Measurements from ENCODE around the gene THSD4.

THSD4 gene

GRCh38 chr15:71807125-71807629 lies 691.9 kb downstream of the THSD4 start:
- no peak for DNase-seq

- no peak for DNase-seq
Observed at GRCh38 chr15:71807691-71808091, 692.4 kb downstream of the THSD4 start.

- DNase-seq: no peak
Observed at GRCh38 chr15:71808311-71809020, 693.2 kb downstream of the THSD4 start.

- no peak for DNase-seq
Observed at GRCh38 chr15:71809346-71809745, 694.1 kb downstream of the THSD4 start.

GRCh38 chr15:71810256-71811035 lies 695.2 kb downstream of the THSD4 start, which contains the start of gene NR2E3:
TSS of gene NR2E3 (plus strand) at chr15:71810554. CDS start at chr15:71810744, 190 bp downstream.
- DNase-seq: no peak

DNA sequence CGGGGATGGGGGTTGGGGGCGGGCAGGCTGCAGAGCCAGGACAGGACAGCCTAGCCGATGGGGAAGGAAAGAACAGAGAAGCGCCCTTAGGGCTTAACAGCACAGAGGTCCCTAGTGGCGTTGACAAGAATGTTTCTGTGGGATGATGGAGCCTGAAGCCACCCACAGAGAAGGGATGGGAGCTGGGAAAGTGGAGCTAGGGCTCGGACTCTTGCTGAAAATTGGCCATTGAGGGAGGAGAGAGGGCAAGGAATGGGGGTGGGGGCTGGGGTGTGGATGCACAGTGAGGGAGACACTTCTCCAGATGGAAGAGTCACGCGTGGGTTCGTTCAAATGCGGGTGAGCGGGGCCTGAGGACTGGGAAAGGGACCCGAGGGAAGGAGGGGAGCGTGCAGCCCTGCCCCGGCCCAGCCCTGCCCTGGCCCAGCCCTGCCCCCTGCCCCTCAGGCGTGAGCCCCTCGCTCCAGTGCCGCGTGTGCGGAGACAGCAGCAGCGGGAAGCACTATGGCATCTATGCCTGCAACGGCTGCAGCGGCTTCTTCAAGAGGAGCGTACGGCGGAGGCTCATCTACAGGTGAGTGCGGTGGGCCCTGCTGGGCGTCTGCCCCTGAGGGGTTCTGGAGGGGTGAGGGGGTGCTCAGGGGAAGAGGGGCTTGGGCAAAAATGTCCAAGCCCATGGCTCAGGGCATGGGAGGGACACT lies 695.9 kb downstream of the THSD4 start:
- DNase-seq: no peak

GRCh38 chr15:71811752-71812735 lies 696.8 kb downstream of the THSD4 start:
- DNase-seq: no peak

DNA sequence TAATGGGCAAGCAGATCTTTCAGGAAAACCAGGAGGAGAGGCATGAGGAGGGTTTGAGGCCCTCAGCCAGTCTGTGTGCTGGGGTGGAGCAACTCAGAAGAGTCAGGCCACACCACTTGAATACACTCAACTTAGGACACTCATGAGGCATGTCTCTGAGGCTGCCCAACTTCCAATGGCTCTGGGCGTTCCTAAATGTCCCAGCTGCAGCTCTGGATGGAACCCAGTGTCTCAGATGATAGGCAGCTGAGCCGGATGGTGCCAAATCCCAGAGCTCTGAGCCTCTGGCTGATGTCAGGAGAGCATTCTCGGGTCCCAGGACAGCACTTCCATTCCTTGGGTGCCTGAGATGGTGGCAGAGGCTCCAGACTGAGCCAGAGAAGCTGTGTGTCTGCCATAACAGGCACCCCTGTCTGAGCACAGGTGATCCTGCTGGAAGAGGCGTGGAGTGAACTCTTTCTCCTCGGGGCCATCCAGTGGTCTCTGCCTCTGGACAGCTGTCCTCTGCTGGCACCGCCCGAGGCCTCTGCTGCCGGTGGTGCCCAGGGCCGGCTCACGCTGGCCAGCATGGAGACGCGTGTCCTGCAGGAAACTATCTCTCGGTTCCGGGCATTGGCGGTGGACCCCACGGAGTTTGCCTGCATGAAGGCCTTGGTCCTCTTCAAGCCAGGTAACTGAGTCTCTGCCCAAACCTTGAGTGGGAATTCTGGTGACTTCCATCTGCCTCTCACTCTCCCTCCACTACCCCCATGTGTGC lies 697.9 kb downstream of the THSD4 start:
- DNase-seq: no peak

DNA sequence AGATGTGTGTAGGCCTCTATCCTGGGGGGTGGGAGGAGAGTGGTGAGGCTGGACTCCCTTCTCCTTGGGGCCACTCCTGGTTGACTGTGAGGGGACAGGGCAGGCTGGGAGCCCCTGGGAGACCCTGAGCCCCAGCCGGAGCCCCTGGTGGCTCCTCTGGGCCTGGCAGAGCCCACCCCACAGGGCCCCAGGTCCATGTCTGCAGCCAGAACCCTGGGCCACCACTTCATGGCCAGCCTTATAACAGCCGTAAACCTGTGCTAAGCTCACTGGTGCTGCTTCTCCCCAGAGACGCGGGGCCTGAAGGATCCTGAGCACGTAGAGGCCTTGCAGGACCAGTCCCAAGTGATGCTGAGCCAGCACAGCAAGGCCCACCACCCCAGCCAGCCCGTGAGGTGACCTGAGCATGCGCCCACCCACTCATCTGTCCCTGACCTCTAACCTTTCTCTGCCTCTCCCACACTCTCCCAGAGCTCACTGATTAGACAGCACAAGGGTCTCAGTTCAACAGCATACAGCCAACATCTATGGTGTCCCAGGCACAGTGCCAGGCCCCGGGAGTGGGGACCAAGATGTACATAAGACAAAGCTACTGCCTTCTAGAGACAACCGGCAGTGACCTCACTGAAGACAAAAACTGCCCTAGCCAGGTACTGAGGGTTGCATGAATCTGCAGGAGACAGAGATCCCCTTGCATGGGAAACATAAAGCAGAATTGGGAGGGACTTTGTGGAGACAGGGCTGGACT lies 698.6 kb downstream of the THSD4 start:
- DNase-seq: no peak

DNA sequence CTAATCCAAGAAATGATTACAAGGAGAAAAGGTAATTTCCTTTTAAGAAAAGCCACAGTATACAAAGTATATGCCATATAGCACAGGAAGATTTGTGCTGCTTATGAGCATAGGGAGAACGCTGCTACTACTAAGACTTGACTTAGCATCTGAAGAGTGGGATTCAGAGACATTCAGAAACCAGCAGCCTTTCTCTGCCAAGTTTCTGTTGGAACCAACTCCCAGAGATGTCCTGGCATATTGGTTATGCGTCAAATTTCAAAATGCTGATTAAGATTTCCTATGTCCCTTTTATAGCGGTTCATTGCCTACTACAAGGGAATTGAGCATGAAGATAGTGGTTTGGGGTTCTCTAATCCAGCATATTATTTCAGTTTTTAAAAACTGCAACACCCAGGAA lies 700.0 kb downstream of the THSD4 start:
- no peak for DNase-seq

DNA sequence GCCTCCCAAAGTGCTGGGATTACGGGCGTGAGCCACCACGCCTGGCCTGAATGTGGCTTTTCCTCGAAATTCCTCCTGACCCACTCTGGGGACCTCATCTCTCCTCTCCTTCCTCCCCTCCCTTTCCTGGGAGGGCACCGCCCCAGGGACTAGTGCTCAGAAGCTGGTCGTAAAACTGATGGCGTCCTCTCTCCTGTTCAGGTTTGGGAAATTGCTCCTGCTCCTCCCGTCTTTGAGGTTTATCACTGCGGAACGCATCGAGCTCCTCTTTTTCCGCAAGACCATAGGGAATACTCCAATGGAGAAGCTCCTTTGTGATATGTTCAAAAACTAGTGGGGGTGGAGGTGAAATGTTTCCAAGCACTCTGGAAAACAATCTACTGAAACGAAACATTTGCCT lies 702.1 kb downstream of the THSD4 start:
- DNase-seq: no peak

- DNase-seq: no peak
Observed at GRCh38 chr15:71820127-71820526, 704.9 kb downstream of the THSD4 start.

DNA sequence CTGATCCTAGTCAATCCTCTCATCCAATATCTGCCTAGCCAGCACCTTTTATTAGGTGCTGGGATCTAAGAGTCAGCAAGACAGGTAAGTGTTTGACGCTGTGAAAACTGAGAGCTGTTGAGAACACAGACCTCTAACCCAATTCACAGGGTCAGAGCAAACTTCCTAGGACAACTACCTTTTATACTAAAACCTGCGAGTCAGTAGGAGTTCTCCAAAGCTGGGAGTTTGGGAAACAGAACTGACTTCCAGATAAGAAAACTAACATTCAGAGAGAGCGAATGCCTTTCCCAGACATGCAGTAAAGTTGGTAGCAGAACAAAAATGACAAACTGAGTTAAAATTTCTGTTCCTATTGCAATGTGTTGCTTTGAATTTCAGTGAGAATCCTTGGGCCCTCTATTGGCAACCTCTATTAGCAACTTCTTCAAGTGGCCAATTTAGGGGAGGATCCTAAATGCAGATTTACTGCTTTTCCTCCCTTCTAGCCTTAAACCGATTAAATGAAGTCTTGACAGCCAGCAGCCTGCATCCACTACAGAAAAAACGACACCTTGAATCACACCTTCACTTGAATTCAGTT lies 706.4 kb downstream of the THSD4 start:
- DNase-seq: no peak

GRCh38 chr15:71822890-71823630 lies 707.8 kb downstream of the THSD4 start:
- no peak for DNase-seq

GRCh38 chr15:71823801-71824200 lies 708.5 kb downstream of the THSD4 start:
- DNase-seq: no peak

GRCh38 chr15:71825021-71825730 lies 709.9 kb downstream of the THSD4 start:
- no peak for DNase-seq

- no peak for DNase-seq
Observed at GRCh38 chr15:71826196-71826595, 710.9 kb downstream of the THSD4 start.

DNA sequence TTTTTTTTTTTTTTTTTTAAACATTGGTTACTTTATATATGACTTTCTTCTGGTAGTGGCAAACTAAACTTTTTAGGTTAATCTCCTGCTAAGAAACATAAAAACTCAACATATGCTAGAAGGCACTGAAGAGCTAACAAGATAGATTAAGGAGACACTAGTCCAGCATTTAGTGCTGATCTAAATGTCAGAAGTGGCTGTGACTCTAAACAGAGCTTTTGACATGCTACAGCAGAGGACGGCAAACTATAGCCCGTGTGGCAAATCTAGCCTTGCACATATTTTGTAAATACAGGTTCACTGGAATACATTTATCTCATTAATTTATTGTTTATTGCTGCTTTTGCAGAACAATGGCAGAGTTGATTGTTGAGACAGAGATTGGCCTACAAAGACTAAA lies 715.7 kb downstream of the THSD4 start:
- DNase-seq: no peak

Measured in NCI-H2081 (cell line).